RWPE2 (cell line): ENCODE results near the gene KBTBD7.

Source experiments
- ATAC-seq: fragments of 200-7000 bp; cut with Tn5 transposase; 3 replicates; pipeline ENCODE4 v1.9.1; 2021; ENCODE audit warnings: low read depth
- DNase-seq: peaks from one replicate; pipeline ENCODE4 v3.0.0-alpha.2; 2020; ENCODE audit warnings: low spot score
- H3K27ac ChIP-seq: fragments of 450-650 bp; 2 replicates; pipeline ENCODE4 v1.5.1; 2017; ENCODE audit warnings: mild to moderate bottlenecking; ENCODE audit not compliant: poor library complexity, severe bottlenecking
- H3K27me3 ChIP-seq: fragments of 250-450 bp; sonication (Bioruptor Pico); 2 replicates; pipeline ENCODE4 v1.5.1; 2021; ENCODE audit warnings: mild to moderate bottlenecking, moderate library complexity; ENCODE audit not compliant: insufficient read depth, poor library complexity, severe bottlenecking
- H3K36me3 ChIP-seq: fragments of 250-450 bp; sonication (Bioruptor Pico); 2 replicates; pipeline ENCODE4 v1.5.1; 2020; ENCODE audit warnings: low read depth, mild to moderate bottlenecking, moderate library complexity
- H3K4me1 ChIP-seq: fragments of 250-450 bp; sonication (Bioruptor Pico); 2 replicates; pipeline ENCODE4 v1.5.1; 2021; ENCODE audit warnings: mild to moderate bottlenecking, moderate library complexity; ENCODE audit not compliant: insufficient read depth, poor library complexity, severe bottlenecking
- H3K4me3 ChIP-seq: fragments of 250-450 bp; sonication (Bioruptor Pico); 2 replicates; pipeline ENCODE4 v1.5.1; 2021; ENCODE audit warnings: mild to moderate bottlenecking, moderate library complexity; ENCODE audit not compliant: severe bottlenecking
- H3K9me3 ChIP-seq: fragments of 250-450 bp; sonication (Bioruptor Pico); 2 replicates; pipeline ENCODE4 v1.5.1; 2021; ENCODE audit warnings: mild to moderate bottlenecking, moderate library complexity; ENCODE audit not compliant: severe bottlenecking
- TF ChIP-seq, protein P1 (sequence below): fragments of 450-650 bp; IDR thresholded peaks from one replicate; pipeline ENCODE4 v1.5.1; 2017; ENCODE audit warnings: mild to moderate bottlenecking, moderate library complexity; ENCODE audit not compliant: poor library complexity, severe bottlenecking

KBTBD7 gene

DNA sequence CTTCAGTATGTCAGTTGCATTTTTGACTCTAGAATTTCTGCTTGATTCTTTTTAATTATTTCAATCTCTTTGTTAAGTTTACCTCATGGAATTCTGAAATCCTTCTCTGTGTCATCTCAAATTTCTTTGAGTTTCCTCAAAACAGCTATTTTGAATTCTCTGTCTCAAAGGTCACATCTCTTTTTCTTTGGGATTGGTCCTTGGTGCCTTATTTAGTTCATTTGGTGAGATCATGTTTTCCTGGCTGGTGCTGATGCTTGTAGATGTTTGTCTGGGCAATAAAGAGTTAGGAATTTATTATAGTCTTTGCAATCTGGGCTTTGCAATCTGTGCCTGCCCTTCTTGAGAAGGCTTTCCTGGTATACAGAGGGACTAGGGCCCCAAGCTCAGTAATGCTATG is 18.5 kb upstream of the KBTBD7 start:
- ATAC-seq (no peak), DNase-seq (no peak)
- Histone ChIP-seq H3K4me1 (peaks cover 10% of the 10 kb centered on the region), H3K27me3 (no peaks in the 10 kb centered on the region), H3K36me3 (peaks cover 7% of the 10 kb centered on the region; the same call in 1 of the 2 replicates), H3K9me3 (peaks cover 2% of the 10 kb centered on the region), H3K27ac (no peak overlapping the region), H3K4me3 (no peak overlapping the region)
- TF ChIP-seq, protein P1, sequence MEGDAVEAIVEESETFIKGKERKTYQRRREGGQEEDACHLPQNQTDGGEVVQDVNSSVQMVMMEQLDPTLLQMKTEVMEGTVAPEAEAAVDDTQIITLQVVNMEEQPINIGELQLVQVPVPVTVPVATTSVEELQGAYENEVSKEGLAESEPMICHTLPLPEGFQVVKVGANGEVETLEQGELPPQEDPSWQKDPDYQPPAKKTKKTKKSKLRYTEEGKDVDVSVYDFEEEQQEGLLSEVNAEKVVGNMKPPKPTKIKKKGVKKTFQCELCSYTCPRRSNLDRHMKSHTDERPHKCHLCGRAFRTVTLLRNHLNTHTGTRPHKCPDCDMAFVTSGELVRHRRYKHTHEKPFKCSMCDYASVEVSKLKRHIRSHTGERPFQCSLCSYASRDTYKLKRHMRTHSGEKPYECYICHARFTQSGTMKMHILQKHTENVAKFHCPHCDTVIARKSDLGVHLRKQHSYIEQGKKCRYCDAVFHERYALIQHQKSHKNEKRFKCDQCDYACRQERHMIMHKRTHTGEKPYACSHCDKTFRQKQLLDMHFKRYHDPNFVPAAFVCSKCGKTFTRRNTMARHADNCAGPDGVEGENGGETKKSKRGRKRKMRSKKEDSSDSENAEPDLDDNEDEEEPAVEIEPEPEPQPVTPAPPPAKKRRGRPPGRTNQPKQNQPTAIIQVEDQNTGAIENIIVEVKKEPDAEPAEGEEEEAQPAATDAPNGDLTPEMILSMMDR: no peak

DNA sequence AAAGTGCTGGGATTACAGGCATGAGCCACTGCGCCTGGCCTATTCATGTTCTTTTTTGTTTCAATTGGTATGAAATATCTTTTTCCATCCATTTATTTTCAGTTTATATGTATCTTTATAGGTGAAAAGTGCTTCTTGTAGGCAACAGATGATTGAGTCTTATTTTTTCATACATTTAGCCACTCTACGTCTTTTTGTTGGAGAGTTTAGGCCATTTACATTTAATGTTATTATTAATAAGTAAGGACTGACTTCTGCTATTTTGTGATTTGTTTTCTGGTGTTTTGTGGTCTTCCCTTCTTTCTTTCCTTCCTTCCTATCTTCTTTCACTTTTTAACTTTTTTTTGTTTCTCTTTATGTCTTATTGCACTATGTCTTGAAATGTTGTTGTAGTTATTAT is 16.7 kb upstream of the KBTBD7 start:
- Histone ChIP-seq H3K9me3 (peaks cover 2% of the 10 kb centered on the region), H3K27me3 (no peaks in the 10 kb centered on the region), H3K4me1 (peaks cover 5% of the 10 kb centered on the region), H3K36me3 (no peaks in the 10 kb centered on the region), H3K27ac (no peak overlapping the region), H3K4me3 (no peak overlapping the region)
- DNase-seq: no peak
- ATAC-seq: no peak
- TF ChIP-seq, protein P1: no peak

DNA sequence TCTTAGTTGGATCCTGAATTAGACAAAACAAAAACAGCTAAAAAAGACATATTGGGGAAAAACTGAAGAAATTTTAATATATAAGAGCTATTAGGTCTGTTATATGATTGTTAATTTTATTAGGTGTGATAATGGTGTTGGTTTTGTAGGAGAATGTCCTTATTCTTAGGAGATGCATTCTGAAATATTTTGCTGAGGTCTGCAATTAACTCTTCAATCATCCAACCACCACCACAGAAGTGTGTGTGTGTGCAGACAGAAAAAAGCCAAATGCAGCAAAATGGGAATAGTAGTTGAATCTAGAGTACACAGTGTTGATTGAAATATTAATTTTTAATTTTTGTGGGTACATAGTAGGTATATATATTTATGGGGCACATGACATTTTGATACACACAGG is 12.1 kb upstream of the KBTBD7 start:
- H3K9me3 ChIP-seq: peaks cover 2% of the 10 kb centered on the region
- ATAC-seq (no peak), DNase-seq (no peak)
- no peaks in the 10 kb centered on the region for H3K36me3 ChIP-seq
- no peak overlapping the region for H3K4me3 ChIP-seq
- TF ChIP-seq, protein P1: no peak
- H3K4me1 ChIP-seq: no peaks in the 10 kb centered on the region
- H3K27me3 ChIP-seq: no peaks in the 10 kb centered on the region
- no peak overlapping the region for H3K27ac ChIP-seq

DNA sequence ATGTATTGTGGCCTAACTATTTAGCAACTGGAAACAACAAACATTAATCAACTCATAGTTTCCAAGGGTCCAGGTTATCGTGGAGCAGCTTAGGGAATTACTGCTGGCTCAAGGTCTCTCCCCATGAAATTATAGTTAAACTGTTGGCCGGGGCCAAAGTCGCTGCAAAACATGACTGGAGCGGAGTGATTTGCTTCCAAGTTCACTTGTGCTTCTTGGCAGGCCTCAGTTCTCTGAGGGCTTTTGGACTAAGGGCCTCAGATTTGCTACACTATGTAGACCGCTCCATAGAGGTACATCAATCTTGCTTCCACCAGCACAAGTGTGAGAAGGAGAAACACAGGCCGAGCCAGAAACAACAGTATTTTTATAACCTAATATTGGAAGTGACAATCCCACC is 9.4 kb upstream of the KBTBD7 start:
- no peaks in the 10 kb centered on the region for H3K4me1 ChIP-seq
- no peak overlapping the region for H3K27ac ChIP-seq
- H3K27me3 ChIP-seq: no peaks in the 10 kb centered on the region
- no peaks in the 10 kb centered on the region for H3K36me3 ChIP-seq
- DNase-seq: no peak
- TF ChIP-seq, protein P1: no peak
- H3K9me3 ChIP-seq: peaks cover 2% of the 10 kb centered on the region
- H3K4me3 ChIP-seq: no peak overlapping the region
- ATAC-seq: no peak

DNA sequence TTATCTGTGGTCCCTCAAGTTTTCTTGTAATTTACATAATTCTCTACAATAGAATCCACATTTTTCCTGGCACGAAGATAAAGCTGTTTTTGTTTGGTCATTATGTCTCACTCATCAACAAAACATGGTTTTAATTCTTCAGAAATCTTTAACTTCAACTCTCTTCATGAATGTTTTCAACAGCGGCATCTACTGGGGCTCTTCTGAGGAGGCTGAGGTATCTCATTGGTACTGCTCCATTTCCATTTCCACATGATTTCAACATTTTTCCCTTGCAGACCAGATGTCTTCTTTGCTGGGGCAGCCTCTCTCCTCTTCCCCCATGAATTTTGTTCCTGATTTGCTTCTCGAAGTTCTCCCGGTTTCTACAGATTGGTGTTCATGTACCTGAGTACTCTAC is 5.8 kb upstream of the KBTBD7 start:
- TF ChIP-seq, protein P1: no peak
- Histone ChIP-seq H3K27me3 (no peaks in the 10 kb centered on the region), H3K27ac (no peak overlapping the region), H3K9me3 (no peaks in the 10 kb centered on the region), H3K36me3 (no peaks in the 10 kb centered on the region), H3K4me3 (no peak overlapping the region), H3K4me1 (peaks cover 8% of the 10 kb centered on the region)
- ATAC-seq (no peak), DNase-seq (no peak)
